Lung (tissue), 12 donors: ENCODE results near the gene MPV17L2. TPM values are rescaled to one million over a fixed set of nuclear protein-coding genes. Genes with fewer than 3 reads are reported as not detected.

Experiments
- ATAC-seq: fragments of 200-7000 bp; cut with Tn5 transposase; one replicate; pipeline ENCODE4 v1.9.1; 2020; ENCODE audit warnings: moderate number of reproducible peaks; ENCODE audit not compliant: insufficient read depth, low FRiP score
- DNase-seq, 3 donors: peaks; one replicate each; pipeline ENCODE4 v3.0.0-alpha.2; 2013 to 2017
- H3K27ac ChIP-seq, 2 donors: one replicate each; pipeline ENCODE4 v1.5.1; 2013; ENCODE audit warnings: mild to moderate bottlenecking in 2 of 2, moderate library complexity in 2 of 2, control low read depth in 1 of 2, inconsistent platforms in 1 of 2, low read depth in 1 of 2, low read length in 1 of 2
- H3K27me3 ChIP-seq, 3 donors: one replicate each; pipeline ENCODE4 v1.5.1; 2013; ENCODE audit warnings: low read length in 2 of 3; ENCODE audit not compliant: control insufficient read depth in 3 of 3, insufficient read depth in 3 of 3
- H3K36me3 ChIP-seq, 4 donors: one replicate each; pipeline ENCODE4 v1.5.1; 2013; ENCODE audit warnings: low read length in 4 of 4, mild to moderate bottlenecking in 1 of 4, moderate library complexity in 1 of 4; ENCODE audit not compliant: control insufficient read depth in 4 of 4, insufficient read depth in 4 of 4
- H3K4me1 ChIP-seq, 5 donors: one replicate each; pipeline ENCODE4 v1.5.1; 2013; ENCODE audit warnings: low read length in 5 of 5, mild to moderate bottlenecking in 2 of 5, moderate library complexity in 1 of 5; ENCODE audit not compliant: control insufficient read depth in 5 of 5, insufficient read depth in 5 of 5
- H3K4me3 ChIP-seq: one replicate; pipeline ENCODE4 v1.5.1; 2013; ENCODE audit warnings: mild to moderate bottlenecking, control low read depth, moderate library complexity
- H3K9ac ChIP-seq, 2 donors: one replicate each; pipeline ENCODE4 v1.5.1; 2013; ENCODE audit warnings: low read length in 2 of 2, control low read depth in 1 of 2; ENCODE audit not compliant: insufficient read depth in 1 of 2
- H3K9me3 ChIP-seq, 4 donors: one replicate each; pipeline ENCODE4 v1.5.1; 2013; ENCODE audit warnings: low read length in 3 of 4, mild to moderate bottlenecking in 1 of 4, moderate library complexity in 1 of 4; ENCODE audit not compliant: control insufficient read depth in 4 of 4, insufficient read depth in 3 of 4
- WGBS, 2 donors: extraction: QIAGEN DNeasy Blood & Tissue Kit; methylation state at CpG; one replicate each; pipeline ENCODE4 v1.1.7; 2013; 5-methylcytosine and 5-hydroxymethylcytosine counted together
- polyA plus RNA-seq, 2 donors: library from polyadenylated mRNA; stranded (reverse); fragments of 200-250 nt; gene quantifications; one replicate each; pipeline ENCODE4 v1.2.1, GENCODE V29; 2013
- total RNA-seq, 2 donors: library from RNA; depleted of rRNA in 1 of 2; stranded (reverse); fragments of >200 nt in 1 of 2; gene quantifications; one replicate each; pipeline ENCODE4 v1.2.1, GENCODE V29; 2014 to 2021
- TF ChIP-seq, protein P1 (sequence below): IDR thresholded peaks from 2 replicates; pipeline ENCODE4 v1.5.1; 2012; ENCODE audit warnings: mild to moderate bottlenecking; ENCODE audit errors: control extremely low read depth, extremely low read depth
- donor health status: control.
- donor health status: control.
- donor health status: Bipolar disorder and iron deficiency.
- donor health status: healthy.
- donor health status: DM: yes; HTN: yes; CAD: no.

The MPV17L2 gene
- total and polyA plus RNA-seq, 4 donors: 3.2 to 28.0 (median 18.2) TPM

DNA sequence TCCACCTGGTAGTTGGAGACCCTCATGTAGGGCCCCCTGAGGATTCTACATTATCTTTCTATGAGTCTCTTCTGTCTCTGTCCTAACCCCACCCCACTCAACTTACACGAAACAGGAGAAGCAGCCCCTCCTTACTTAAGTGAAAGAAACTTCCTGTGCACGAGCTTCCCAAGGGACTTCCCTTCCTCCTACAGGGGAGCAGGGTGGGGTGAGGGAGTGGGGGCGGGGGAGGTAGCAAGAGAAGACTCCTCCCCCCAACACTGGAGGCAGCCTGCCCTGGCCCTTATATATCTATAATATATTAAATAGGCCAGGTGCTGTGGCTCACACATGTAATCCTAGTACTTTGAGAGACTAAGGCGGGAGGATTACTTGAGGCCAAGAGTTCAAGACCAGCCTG lies 38.8 kb downstream of the MPV17L2 start:
- Histone ChIP-seq H3K36me3 (no peaks in the 10 kb centered on the region), H3K27me3 (peaks cover 0 to 30% (median 8%) of the 10 kb centered on the region in 3 donors), H3K9ac (no peak overlapping the region), H3K27ac (no peak overlapping the region), H3K4me1 (no peaks in the 10 kb centered on the region), H3K9me3 (peaks cover 0 to 16% (median 0%) of the 10 kb centered on the region in 4 donors), H3K4me3 (no peak overlapping the region)
- no peak for ATAC-seq
- 29 to 30% methylated on average over 4 of the region's 4 CpGs for WGBS, 2 donors
- DNase-seq: no peak
- TF ChIP-seq, protein P1, sequence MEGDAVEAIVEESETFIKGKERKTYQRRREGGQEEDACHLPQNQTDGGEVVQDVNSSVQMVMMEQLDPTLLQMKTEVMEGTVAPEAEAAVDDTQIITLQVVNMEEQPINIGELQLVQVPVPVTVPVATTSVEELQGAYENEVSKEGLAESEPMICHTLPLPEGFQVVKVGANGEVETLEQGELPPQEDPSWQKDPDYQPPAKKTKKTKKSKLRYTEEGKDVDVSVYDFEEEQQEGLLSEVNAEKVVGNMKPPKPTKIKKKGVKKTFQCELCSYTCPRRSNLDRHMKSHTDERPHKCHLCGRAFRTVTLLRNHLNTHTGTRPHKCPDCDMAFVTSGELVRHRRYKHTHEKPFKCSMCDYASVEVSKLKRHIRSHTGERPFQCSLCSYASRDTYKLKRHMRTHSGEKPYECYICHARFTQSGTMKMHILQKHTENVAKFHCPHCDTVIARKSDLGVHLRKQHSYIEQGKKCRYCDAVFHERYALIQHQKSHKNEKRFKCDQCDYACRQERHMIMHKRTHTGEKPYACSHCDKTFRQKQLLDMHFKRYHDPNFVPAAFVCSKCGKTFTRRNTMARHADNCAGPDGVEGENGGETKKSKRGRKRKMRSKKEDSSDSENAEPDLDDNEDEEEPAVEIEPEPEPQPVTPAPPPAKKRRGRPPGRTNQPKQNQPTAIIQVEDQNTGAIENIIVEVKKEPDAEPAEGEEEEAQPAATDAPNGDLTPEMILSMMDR: no peak

DNA sequence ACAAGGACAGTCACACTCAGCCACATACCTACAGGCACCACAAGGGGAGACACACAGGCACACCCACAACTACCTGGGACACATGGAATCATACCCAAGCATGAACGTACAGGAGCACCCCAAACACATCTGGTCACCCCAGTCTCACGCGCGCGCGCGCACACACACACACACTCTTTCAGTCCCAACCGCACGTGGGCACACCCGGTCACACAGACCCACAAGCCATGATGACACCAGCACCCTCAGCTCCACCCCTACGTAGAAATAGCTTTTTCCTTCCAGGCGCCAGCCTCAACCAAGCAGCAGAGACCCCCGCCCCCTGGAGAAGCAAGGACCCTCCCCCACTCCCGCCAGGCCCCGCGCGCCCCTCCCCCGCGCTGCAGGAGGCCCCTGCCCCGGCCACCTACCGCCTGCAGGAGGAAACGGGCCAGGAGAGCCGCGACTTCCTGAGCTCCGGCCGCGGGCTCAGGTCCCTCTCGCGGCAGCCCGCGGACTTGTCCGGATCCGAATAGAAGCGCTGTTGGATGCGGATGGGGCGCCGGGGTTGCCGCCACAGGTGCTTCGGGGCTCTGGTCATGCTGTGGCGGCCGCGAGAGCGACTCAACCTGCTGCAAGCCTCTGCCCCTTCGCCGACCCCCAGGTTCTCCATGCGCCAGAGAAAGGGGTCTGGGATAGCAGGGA lies 39.7 kb downstream of the MPV17L2 start:
- peaks cover 0 to 16% (median 0%) of the 10 kb centered on the region in 4 donors for H3K9me3 ChIP-seq
- no peak for DNase-seq
- H3K27ac ChIP-seq: no peak overlapping the region
- no peak overlapping the region for H3K4me3 ChIP-seq
- no peak overlapping the region for H3K9ac ChIP-seq
- H3K4me1 ChIP-seq: peaks cover 0 to 1% (median 0%) of the 10 kb centered on the region in 5 donors
- no peaks in the 10 kb centered on the region for H3K36me3 ChIP-seq
- WGBS, 2 donors: 4 to 8% methylated on average over 45 to 46 of the region's 46 CpGs
- ATAC-seq: no peak
- peaks cover 0 to 26% (median 4%) of the 10 kb centered on the region in 3 donors for H3K27me3 ChIP-seq
- TF ChIP-seq, protein P1: no peak

DNA sequence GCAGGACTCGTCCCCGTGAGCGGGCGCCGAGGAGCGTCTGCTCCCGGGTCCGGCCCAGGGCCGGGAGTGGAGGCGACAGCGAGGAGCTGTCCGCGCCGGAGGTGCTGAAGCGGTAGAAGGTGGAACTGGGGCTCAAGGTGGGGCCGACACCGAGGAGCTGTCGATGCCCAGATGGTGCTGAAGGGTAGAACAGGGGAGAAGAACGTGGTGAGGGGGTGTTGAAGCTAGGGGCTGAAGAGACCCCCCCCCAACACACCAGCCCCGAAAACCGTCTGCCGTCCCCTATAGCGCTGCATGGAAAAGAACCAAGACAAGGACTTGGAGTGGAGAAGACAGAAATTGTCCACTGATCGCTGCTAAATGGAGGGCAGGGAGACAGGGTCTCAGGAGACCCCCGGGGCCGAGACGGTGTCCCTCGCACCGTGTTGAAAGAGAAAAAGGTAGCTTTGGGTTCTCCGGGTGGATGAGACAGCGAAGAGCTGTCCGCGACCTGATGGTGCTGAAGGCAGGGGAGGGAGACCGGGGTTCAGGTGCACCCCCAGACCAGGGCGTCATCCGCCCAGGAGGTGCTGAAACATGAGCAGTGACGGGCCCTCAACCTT lies 40.3 kb downstream of the MPV17L2 start:
- 14 to 18% methylated on average over 37 of the region's 37 CpGs for whole genome bisulfite sequencing, 2 donors
- H3K27ac ChIP-seq: no peak overlapping the region
- H3K9ac ChIP-seq: no peak overlapping the region
- peaks cover 0 to 16% (median 0%) of the 10 kb centered on the region in 4 donors for H3K9me3 ChIP-seq
- peaks cover 0 to 1% (median 0%) of the 10 kb centered on the region in 5 donors for H3K4me1 ChIP-seq
- DNase-seq: peak; percentile 46 to 63 (median 56)
- no peaks in the 10 kb centered on the region for H3K36me3 ChIP-seq
- H3K4me3 ChIP-seq: no peak overlapping the region
- peaks cover 0 to 26% (median 4%) of the 10 kb centered on the region in 3 donors for H3K27me3 ChIP-seq
- TF ChIP-seq, protein P1: no peak
- no peak for ATAC-seq
